Measurements from ENCODE around the gene SAE1. TPM values are rescaled to one million over a fixed set of nuclear protein-coding genes. Genes with fewer than 3 reads are reported as not detected.

SAE1 gene
- total RNA-seq, 2 donors from 2014 or later: 43.7 to 48.7 TPM

- Histone ChIP-seq H3K4me1 (peaks cover 0 to 72% of the 10 kb centered on the region in 2 donors), H3K27ac (peak overlapping the region; percentile 99 to 100), H3K27me3 (no peaks in the 10 kb centered on the region), H3K9me3 (no peaks in the 10 kb centered on the region), H3K36me3 (no peaks in the 10 kb centered on the region), H3K4me3 (no peak overlapping the region)
- DNase-seq (ENCODE audit: low spot score): no peak
- no peak for TF ChIP-seq CTCF (IDR thresholded peaks at IDR 0.05)
Observed at GRCh38 chr19:47107202-47107952, 23.3 kb upstream of the SAE1 start.

GRCh38 chr19:47107953-47108746, 22.5 kb upstream of the SAE1 start:
- Histone ChIP-seq H3K36me3 (no peaks in the 10 kb centered on the region), H3K27ac (peak overlapping the region; percentile 99 to 100), H3K4me1 (peaks cover 0 to 65% of the 10 kb centered on the region in 2 donors), H3K4me3 (no peak overlapping the region), H3K27me3 (no peaks in the 10 kb centered on the region), H3K9me3 (no peaks in the 10 kb centered on the region)
- no peak for DNase-seq (ENCODE audit: low spot score)
- TF ChIP-seq CTCF (IDR thresholded peaks at IDR 0.05): no peak

GRCh38 chr19:47109177-47109540, 21.5 kb upstream of the SAE1 start:
- no peak for DNase-seq (ENCODE audit: low spot score)
- peaks cover 0 to 67% of the 10 kb centered on the region in 2 donors for H3K4me1 ChIP-seq
- no peaks in the 10 kb centered on the region for H3K36me3 ChIP-seq
- no peak overlapping the region for H3K4me3 ChIP-seq
- no peak for TF ChIP-seq CTCF (IDR thresholded peaks at IDR 0.05)
- H3K9me3 ChIP-seq: no peaks in the 10 kb centered on the region
- H3K27ac ChIP-seq: peak overlapping the region; percentile 99 to 100
- no peaks in the 10 kb centered on the region for H3K27me3 ChIP-seq

GRCh38 chr19:47109541-47110375, 20.9 kb upstream of the SAE1 start:
- no peak for TF ChIP-seq CTCF (IDR thresholded peaks at IDR 0.05)
- no peaks in the 10 kb centered on the region for H3K27me3 ChIP-seq
- H3K36me3 ChIP-seq: no peaks in the 10 kb centered on the region
- peaks cover 0 to 67% of the 10 kb centered on the region in 2 donors for H3K4me1 ChIP-seq
- H3K4me3 ChIP-seq: peak overlapping the region; percentile 76 to 98
- peak overlapping the region; percentile 99 to 100 for H3K27ac ChIP-seq
- no peaks in the 10 kb centered on the region for H3K9me3 ChIP-seq
- no peak for DNase-seq (ENCODE audit: low spot score)

GRCh38 chr19:47110521-47111005, 20.1 kb upstream of the SAE1 start:
- H3K36me3 ChIP-seq: no peaks in the 10 kb centered on the region
- TF ChIP-seq CTCF (IDR thresholded peaks at IDR 0.05): no peak
- no peaks in the 10 kb centered on the region for H3K27me3 ChIP-seq
- H3K9me3 ChIP-seq: no peaks in the 10 kb centered on the region
- peak overlapping the region; percentile 99 to 100 for H3K27ac ChIP-seq
- H3K4me3 ChIP-seq: peak overlapping the region; percentile 76 to 98
- H3K4me1 ChIP-seq: peaks cover 0 to 59% of the 10 kb centered on the region in 2 donors
- DNase-seq (ENCODE audit: low spot score): no peak

Data from right atrium auricular region (tissue), 2 donors.